ENCODE data around the gene ME3.

ME3 gene

DNA sequence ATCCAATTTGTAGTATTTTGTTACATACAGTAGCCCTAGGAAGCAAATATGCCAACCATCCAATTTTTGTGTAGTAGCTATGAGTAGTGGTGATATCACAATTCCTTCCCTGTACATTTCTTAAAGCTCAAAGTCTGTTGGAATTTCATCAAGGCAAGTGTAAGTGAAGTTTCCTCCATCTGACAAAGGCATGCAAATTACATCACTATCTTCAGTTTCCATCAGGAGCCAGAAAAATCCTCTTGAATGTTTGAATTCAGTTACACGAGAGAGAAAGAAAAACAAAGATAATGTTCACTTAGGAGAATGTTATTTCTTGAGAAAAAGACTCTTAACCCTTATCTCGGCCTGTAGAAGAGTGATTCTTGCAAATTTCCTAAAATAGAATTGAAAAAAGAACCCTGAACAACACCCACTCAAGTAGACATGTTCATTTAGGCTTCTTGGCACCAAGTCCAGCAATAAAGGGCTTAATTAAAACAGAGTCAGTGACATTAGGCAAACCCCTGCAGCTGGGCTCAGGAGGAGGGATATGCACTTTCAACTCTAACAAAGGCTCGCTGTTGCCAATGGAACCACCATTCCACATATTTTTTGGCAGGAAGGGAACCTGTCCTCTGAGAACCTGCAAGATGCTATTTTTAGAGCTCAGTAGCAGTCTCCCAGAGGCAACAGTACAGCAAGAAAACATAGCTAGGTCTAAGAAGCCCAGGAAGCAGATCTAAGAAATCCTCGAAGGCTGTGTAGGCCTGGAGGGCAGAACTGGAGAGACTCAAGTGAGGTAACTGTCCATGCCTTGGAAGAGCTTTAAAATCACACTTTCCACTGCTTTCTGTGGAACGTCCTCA lies 153.1 kb downstream of the ME3 start:
- DNase-seq (ENCODE audit: low read depth in 2 of 3, low spot score in 2 of 3), result no peak

DNA sequence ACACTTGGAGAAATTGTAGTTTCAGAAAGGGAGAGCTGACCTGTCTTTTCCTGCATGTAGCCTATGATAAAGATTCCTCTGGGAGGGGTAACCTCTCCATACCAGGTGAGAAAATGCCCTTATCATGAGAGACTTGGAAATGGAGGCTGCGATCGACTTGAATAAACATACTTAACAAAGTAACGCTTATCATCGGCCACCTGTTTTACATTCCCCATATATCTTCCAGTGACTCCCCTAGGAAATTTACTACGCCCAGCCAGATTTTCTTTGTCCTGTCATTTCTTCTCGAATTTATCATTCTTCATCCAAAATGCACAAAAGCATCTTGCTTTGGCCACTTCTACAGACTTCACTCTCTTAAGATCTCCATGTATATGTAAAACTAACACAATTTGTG lies 154.2 kb downstream of the ME3 start:
- no peak for DNase-seq (ENCODE audit: low read depth in 2 of 3, low spot score in 2 of 3)

DNA sequence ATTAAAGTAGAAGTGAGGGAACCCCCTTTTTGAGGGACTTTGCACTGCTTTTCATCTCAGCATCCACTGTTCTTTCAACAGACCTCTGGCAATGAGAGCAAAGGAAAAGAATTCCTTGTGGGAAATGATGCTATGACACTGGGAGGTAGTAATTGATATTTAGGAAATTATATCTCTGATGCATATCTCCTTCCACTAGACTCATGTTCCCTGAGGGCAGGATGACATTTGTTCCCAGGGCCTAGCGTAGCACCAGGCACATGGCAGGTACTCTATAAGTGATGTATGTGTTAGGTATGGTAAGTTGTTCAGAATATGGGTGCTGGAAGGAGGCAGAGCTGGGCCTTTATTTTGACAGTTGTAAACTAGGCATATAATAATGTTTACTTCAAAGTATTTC lies 154.9 kb downstream of the ME3 start:
- DNase-seq (ENCODE audit: low read depth in 2 of 3, low spot score in 2 of 3), result no peak

DNA sequence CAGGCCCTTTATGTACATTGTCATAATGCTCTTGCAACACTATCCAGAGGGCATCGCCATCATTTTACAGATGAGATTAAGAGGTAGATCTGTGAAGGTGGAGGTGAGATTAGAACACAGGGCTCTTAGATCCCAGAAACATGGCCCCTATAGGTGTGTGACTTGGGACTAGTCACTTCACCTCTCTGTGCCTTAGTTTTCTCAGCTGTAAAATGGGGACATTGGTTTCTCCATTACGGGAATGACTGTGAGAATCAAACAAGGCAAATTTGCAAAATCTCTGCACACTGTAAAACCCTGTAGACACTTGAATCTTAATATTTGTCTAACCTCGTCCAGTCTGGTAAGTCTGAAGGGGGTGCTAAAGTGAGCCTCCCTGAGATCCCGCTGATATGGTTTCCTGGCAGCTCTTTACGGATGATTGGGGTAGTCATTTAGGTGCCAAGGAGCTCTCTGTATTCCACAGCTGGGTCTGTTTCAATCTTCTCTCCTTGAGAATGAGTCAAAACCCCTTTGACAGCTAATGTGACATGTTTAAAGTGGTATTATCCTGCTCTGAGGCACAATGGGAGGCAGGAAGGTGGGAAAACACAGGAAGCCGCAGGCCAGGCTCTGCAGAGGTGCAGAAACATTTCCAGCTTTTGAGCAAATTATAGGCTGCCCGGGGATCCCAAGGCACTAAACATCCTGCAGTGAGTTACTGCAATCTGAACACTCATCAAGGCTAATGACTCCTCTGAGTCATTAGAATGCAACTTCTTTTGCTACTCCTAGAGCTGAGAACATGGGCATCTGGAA lies 156.9 kb downstream of the ME3 start:
- no peak for DNase-seq (ENCODE audit: low read depth in 2 of 3, low spot score in 2 of 3)

DNA sequence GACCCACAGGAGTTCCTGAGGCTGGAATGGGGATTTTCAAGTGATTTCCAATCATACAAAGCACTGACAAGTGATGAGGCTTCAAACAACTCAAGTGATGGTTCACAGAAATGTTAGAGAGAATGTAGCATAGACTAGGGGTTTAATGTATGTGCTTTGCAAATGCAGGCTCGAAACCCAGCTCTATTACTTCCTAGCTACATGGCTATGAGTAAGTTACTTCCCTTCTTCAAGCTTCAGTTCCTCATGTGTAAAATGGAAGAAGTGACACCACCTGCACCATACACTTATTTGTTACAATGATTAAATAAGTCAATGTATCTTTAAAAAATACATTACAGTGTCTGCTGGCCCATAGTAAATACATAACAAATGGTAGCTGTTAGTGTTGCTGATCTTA lies 158.0 kb downstream of the ME3 start:
- no peak for DNase-seq (ENCODE audit: low read depth in 2 of 3, low spot score in 2 of 3)

DNA sequence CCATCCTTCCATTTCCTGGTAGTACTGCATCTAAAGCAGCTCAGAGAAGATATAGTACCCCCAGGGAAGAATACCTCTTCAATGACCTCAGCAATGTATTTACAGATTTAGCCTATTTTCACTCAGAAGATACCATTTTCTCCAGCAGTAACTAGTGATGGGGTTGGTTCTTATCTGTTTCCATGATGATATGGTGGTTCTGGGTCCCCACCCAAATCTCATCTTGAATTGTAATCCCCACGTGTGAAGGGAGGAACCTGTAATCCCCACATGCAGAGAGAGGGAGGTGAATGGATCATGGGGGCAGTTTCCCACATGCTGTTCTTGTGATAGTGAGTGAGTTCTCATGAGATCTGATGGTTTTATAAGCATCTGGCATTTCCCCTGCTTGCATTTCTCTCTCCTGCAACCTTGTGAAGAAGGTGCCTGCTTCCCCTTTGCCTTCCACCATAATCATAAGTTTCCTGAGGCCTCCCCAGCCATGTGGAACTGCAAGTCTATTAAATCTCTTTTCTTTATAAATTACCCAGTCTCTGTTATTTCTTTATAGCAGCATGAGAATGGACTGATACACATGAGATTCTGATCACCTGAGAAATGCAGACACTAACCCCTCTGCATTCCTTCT lies 158.6 kb downstream of the ME3 start:
- DNase-seq (ENCODE audit: low read depth in 2 of 3, low spot score in 2 of 3), result no peak

DNA sequence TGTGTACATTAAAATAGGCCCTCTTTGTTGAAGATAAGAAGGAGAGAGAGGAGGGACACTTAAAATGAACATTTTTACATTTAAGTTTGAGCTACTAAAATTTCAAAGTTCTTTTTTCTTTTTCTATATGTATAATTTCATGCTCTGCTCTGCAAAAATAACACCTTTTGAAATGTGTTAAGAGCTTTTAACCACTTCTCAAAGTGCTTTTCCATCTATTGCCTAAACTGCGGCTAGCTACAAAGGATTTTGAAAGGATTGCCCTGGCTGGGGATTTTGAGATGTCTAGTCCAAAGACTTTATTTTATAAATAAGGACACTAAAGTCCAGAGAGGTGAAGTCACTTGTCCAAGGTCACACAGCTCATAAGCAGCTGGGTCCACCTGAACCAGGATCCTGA lies 159.3 kb downstream of the ME3 start:
- DNase-seq (ENCODE audit: low read depth in 2 of 3, low spot score in 2 of 3), result no peak

DNA sequence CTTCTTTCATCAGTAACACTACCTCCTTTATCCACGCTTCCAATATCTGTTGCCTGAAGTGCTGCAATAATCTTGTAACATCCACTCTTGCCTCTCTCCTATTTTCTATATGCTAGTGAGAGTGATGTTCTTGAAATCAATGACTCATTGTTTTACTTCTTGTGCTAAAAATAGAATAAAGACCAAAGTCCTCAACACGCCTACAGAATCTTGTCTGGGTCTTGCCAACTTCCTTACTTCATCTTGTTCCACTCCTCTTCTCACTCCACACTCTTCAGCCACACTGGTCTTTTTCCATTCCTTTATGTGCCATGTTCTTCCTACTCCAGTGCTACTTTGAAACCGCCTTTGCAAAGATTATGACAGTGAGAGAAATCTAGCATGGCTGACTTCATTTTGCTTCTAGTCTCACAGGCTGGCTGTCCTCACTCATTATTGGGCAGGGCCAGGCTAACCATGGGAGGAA lies 161.3 kb downstream of the ME3 start:
- DNase-seq (ENCODE audit: low read depth in 2 of 3, low spot score in 2 of 3), result no peak

DNA sequence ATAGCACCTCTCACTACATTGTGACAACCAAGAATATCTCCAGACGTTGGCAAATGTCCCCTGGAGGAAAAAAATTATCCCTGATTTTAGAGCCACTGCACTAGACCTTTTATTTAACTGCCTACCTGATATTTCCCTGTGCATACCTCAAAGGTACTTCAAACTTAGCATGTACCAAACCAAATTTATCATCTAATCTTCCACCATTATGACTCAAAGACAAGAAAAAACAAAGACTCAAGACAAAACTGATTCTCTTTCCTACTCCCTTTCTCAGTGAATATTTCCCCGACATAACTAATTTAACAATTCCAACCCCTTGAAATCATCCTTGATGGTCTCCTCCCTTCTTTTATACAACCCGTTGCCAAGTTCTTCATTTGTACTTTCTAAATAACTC lies 161.7 kb downstream of the ME3 start:
- DNase-seq (ENCODE audit: low read depth in 2 of 3, low spot score in 2 of 3), result no peak

DNA sequence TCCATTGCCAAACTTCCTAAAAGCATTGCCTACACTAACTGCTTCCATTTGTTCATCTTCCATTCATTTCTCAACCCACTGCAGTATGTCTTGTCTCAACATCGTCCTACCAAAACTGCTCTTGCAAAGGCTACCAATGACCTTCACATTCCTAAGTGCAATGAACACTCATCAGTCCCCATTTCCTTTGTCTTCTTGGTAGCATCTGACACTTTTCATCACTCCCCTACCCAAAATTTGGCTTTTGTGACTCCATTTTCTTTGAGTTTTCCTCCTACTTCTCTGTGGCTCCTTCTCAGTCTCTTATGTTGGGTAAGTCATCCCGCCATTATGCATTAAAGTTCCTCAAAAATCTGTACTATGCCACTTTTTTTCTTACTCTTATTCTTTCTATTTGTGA lies 162.3 kb downstream of the ME3 start:
- no peak for DNase-seq (ENCODE audit: low read depth in 2 of 3, low spot score in 2 of 3)

DNA sequence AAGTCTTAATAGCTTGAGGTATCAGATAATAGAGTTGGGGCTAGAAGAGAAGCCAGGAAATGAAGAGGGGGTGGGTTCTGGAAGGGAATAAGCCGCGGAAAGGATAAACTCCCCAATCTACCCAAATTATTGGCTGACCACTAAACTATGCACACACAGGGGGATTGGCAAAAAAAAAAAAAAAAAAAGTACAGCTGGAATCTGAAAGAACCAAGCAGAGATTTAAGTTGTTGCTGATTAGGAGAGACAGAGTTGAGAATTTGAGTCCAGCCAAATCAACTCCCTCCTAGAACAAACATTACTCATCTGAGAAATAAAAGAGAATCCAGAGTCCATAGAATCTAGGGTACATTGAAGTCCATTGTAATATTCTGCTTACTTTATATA lies 162.8 kb downstream of the ME3 start:
- DNase-seq (ENCODE audit: low read depth in 2 of 3, low spot score in 2 of 3), result no peak

DNA sequence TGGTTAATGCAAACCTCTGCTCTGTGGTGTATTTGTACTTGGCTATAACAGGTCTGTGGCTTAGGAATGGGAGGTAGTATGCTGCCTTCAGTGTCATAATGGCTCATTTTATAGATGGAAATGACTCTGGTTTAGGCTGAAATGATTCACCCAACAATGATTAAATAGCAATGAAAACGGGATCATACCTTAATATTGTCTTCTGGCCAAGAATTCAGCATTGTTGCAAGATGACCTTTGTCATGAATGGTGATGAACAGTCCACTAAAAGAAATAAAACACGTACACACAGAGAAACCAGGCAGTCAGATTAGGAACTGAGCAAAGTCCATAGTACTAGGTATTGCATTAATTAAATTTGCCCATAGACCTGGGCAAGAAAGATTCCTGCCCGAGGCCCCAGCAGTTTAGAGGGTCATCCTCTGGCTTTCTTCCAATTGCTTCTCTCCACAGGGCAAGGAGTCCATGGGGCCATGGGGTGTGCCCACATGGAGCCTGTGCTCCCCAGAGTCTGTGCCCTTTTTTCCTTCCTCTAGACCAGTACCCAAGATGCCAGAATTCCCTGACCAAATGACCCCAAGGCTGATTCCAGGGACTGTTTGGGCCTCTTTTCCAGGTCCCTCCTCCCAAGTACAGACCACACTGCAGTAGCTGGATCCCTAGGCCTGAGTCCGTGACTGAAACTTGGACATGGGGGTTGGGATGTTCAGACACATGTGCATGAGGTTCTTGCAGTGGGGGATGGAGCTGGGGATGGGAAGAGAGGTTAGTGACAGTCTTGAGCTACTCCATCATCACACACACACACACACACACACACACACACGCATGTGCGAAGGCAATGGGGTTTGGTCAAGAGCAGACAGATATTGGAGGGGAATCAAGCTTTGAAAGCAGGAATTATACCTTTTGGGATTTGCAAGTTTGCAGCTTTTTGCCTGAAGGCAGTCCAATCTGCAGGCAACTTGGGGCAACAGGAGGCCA lies 163.5 kb downstream of the ME3 start:
- no peak for DNase-seq (ENCODE audit: low read depth in 2 of 3, low spot score in 2 of 3)

DNA sequence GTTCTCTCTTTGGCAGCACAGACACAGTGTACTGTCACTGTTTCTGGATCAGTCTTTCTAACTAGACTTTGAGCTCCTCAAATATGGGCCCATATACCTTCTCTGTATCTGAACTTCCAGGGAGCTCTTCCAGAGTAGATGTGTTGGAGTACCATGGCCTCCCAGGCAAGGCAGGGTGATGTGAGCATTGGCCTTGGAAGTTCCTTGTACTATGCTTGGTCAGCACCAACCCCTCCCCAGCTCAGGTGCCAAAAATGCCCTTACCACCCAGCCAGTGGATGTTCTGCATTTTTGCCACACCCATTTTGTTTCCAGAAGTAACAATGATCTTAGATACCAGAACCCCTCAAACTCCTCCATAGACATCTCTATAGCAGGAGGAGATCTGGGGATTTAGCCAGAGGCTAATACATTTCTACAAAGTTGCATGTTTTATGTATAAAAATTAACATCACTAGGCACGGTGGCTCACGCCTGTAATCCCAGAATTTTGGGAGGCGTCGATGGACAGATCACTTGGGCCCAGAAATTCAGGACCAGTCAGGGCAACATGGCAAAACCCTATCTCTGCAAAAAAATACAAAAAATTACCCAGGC lies 165.1 kb downstream of the ME3 start:
- DNase-seq (ENCODE audit: low read depth in 2 of 3, low spot score in 2 of 3), result no peak

DNA sequence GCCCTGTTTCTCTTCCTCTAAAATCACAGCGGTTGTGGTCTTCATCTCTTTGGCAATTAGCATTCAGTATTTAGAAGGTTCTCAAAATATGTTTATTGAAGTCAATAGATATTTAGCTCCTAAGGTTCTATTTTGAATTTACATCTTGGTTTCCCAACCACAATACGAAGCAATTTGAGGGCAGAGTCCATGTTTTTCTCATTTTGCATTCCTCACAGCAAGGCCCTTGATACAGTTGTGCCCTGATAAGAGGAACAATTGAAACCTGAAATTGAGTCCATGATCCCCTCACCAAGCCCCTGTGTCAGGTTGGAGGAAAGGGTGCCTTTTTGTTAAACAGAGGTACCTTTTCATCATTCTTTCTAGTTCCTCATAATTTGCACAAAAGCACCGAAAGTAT lies 166.2 kb downstream of the ME3 start:
- no peak for DNase-seq (ENCODE audit: low read depth in 2 of 3, low spot score in 2 of 3)

DNA sequence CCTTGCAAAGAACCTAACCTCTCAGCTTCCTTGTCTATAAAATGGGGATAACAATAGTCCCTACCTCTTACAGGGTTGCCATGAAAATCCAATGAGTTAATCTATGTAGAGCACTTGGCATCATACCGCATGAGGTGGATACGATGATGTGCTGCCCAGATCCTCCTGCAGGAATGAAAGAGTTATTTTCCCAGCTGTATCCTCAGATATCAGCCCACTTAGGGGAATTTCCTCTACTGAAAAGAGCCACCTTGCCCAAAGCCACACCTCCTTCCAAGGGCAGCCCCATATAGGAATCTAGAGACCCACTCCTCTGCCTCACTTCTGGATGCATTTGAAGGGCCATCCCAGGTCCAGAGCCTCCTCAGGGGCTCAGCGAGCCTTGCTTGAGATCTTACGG lies 169.3 kb downstream of the ME3 start:
- no peak for DNase-seq (ENCODE audit: low read depth in 2 of 3, low spot score in 2 of 3)

DNA sequence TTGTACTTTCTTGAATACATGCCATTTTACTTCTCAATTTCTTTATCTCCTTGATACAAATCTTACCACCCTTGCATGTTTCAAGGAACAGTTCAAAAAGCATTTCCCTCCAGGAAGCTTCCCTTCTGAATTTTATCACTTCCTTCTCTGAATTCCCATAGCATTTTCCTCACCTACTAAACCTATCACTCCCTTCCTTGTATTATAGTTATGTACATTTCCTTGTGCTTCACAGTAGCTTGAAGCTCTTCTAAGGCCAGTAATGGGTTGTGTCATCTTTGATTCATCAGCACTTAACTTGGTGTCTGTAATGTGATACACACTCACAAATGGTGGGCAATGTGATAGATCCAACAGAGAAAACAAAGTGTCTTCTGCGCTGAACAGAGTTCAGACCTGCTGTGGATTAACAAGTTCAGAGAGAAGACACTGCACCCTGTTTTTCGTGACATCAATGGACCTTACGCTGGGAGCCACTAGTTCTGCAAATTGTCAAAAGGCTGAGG lies 170.2 kb downstream of the ME3 start:
- DNase-seq (ENCODE audit: low read depth in 2 of 3, low spot score in 2 of 3), result no peak

DNA sequence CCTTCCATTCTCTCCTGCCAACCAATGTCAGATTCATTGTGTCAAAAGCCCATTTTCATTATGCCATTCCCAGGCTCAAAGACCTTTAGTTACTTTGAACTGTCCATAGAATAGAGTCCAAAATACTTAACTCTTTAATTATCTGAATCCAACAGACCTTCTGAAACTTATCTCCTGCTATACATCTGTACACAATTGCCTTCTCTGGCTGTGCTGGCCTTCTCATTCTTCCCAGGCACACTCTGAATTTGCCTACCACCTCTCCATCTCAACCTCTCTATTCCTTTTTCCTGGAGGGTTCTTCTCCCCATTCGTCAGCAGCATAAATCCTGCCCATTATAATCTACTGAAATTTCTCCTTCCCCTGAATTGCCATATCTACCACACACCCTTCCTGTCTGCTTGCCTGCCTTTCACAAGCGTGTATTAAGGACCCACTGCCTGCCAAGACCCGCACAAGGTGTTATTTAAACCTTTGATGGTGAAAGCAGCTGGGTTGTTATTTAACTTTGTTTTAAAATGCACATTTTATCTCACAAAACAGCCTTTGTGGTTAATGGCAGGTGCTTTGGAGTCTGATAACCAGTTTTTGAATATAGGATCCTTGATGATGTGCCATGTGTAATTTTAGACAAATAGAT lies 171.8 kb downstream of the ME3 start:
- DNase-seq (ENCODE audit: low read depth in 2 of 3, low spot score in 2 of 3), result no peak

DNA sequence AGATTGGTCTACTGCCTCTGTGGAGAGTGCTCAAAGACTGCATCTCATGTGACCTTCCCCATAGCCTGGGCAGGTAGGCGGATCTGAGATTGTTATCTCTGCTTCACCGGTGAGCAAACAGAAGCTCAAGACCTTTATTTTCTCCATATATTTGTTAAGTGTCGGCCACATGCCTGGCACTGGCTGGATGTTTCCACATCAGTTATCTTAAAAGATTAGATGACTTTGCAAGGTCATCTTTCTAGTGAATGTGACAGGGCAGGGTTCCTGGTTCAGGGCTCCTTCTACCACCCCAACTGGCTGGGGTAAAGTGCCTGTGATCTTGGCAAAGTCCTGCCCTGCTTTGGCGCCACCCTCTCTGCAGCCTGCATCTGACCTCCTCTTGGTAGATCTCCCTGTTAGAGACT lies 172.7 kb downstream of the ME3 start:
- DNase-seq (ENCODE audit: low read depth in 2 of 3, low spot score in 2 of 3), result no peak

DNA sequence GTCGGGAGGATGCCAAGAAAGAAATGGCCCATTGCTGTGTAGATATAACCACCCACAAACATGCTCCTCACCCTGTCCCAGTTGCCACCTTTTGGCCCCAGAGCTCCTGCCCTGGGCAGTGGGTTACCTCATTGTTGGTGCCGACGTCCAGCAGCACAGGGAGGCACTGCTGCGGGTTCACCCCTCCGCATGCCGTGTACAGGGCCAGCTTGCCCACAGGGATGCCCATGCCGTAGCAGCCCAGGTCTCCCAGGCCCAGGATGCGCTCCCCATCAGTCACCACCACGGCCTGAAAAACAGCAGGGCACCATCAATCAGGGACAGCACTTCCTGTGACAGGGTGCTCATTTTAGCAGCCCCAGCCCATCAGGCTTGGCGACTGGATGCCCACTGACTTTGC lies 174.6 kb downstream of the ME3 start:
- DNase-seq (ENCODE audit: low read depth in 2 of 3, low spot score in 2 of 3), result no peak

DNA sequence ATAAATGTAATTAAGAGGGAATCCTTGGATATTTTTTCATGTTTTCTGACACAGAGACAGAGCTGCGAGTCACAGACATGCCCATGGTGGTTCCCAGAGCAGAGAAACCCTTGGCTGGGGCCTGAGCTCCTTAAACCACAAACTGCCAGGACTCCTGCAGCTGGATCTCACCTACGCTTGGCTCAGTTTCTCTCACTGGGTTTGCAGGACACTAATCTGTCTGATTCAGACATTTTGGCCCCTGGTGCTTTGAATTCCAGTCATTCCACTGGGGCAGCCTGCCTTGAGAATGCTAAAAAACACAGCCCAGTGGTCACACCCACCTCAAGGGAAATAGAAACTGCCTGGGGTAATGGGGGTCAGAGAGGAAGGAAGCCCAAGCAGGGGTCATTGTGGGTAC lies 175.1 kb downstream of the ME3 start:
- DNase-seq (ENCODE audit: low read depth in 2 of 3, low spot score in 2 of 3), result no peak

Data from activated CD8-positive, alpha-beta memory T cell treated with anti-CD3 and anti-CD28 coated beads for 48 hours (primary cell).